Epithelial cell of esophagus (primary cell): ENCODE measurements around the gene UIMC1.

Experiments used
- DNase-seq: peaks from one replicate; pipeline ENCODE4 v3.0.0; 2010; ENCODE audit warnings: low read depth
- H3K4me3 ChIP-seq: 2 replicates; pipeline ENCODE4 v1.5.1; 2011; ENCODE audit warnings: mild to moderate bottlenecking, low read length, control low read depth
- TF ChIP-seq, protein P1 (sequence below): IDR thresholded peaks from 2 replicates; pipeline ENCODE4 v1.5.1; 2011; ENCODE audit warnings: low read depth, mild to moderate bottlenecking, low read length, control low read depth, inconsistent platforms; ENCODE audit not compliant: insufficient read depth; ENCODE audit errors: missing control alignments

Gene UIMC1

DNA sequence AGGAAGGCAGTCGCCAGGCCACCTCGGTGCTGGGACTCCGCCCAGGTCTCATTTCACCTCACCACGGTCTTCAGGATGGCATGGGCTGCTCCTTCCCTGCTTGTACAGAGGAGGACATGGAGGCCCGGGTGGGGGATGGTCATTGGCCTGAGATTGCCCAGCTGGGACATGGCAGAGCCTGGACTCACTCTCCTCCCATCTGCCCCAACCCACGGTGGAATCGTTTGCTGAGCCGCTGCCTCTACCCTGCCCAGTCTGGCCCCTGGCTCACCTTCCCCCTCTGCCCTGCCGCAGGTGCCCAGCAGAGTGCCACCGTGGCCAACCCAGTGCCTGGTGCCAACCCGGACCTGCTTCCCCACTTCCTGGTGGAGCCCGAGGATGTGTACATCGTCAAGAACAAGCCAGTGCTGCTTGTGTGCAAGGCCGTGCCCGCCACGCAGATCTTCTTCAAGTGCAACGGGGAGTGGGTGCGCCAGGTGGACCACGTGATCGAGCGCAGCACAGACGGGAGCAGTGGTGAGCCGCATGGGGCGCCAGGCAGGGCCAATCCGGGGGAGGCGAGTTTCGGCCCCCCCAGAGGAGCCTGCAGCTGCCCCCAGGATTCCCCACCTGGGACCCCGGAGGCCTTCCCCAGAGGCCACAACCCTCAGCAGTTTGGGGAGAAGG lies 144.1 kb downstream of the UIMC1 start:
- TF ChIP-seq, protein P1, sequence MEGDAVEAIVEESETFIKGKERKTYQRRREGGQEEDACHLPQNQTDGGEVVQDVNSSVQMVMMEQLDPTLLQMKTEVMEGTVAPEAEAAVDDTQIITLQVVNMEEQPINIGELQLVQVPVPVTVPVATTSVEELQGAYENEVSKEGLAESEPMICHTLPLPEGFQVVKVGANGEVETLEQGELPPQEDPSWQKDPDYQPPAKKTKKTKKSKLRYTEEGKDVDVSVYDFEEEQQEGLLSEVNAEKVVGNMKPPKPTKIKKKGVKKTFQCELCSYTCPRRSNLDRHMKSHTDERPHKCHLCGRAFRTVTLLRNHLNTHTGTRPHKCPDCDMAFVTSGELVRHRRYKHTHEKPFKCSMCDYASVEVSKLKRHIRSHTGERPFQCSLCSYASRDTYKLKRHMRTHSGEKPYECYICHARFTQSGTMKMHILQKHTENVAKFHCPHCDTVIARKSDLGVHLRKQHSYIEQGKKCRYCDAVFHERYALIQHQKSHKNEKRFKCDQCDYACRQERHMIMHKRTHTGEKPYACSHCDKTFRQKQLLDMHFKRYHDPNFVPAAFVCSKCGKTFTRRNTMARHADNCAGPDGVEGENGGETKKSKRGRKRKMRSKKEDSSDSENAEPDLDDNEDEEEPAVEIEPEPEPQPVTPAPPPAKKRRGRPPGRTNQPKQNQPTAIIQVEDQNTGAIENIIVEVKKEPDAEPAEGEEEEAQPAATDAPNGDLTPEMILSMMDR, result no peak
- DNase-seq, result no peak
- H3K4me3 ChIP-seq, result no peak overlapping the region

DNA sequence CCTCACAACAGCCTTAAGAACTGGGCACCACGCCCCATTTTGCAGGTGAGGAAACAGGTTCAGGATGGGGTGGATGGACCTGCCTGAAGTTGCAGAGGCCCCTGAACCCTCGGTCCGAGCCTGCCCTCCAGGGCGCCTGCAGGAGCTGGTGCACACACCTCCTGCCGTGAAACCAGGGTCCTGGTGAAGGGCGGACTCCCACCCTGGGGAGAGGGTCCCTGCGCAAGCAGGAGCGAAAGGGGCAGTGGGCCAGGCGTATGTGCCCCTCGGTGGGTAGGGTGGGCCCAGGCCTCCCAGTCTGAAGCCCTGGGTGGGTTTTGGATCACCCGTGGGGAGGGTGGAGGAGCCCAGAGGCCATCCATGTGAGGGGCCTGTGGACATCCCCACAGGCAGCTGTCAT lies 145.3 kb downstream of the UIMC1 start:
- TF ChIP-seq, protein P1, result no peak
- DNase-seq, result no peak
- no peak overlapping the region for H3K4me3 ChIP-seq

DNA sequence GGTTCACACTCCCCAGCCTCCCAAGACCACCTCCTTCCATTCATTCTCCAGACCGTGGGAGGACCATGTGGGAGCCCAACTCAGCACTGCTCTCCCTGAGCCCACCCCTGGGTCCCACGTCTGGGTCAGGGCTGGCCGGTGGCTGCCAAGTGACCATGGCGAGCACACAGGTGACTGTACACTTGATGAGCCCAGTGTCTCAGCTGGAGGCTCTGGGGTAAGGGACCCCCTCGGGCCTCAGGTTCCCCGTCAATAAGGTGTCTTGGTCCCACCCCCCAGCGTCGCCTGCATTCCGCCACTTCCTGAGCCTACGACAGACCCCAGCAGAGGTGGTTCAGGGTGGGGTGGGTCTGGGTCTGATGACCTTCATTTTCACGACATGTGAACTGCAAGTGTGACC lies 146.2 kb downstream of the UIMC1 start:
- TF ChIP-seq, protein P1, result no peak
- no peak overlapping the region for H3K4me3 ChIP-seq
- no peak for DNase-seq

DNA sequence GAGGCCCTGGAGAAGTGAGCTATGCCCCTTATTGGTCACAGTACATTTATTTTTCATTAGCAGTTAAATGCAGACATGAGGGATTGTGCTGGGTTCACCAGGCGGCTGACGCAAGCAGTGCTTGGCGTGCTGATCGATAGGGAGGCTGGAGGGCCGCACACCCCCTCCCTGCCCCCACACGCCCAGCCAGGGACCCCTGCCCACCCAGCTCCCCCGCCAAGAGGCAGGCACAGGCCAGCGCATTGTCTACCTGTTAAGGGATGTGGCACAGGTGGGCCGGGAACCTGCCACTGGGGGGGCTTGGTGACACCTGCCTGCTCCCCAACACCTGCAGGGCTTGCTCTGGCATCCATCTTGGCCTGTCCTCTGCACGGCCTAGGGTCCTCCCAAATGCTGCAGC lies 146.7 kb downstream of the UIMC1 start:
- no peak overlapping the region for H3K4me3 ChIP-seq
- TF ChIP-seq, protein P1, result no peak
- no peak for DNase-seq

DNA sequence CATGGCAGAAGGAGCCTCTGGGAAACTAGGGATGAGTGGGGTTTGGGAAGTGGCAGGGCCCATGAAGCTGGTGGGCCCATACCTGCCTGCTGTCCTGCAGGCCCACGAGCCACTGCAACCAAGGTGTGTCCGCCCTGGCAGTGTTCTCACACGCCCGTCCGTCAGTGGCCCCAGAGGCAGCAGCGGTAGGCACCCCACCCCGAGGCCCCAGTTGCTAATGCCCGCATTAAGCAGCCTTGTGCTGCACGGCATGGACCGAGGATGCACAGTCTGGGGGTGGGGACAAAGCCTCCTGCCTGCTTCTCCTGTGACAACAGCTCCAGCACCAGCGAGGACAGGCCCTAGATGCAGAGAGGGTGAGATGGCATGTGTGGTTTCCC lies 148.7 kb downstream of the UIMC1 start:
- TF ChIP-seq, protein P1, result no peak
- no peak for DNase-seq
- H3K4me3 ChIP-seq, result no peak overlapping the region

DNA sequence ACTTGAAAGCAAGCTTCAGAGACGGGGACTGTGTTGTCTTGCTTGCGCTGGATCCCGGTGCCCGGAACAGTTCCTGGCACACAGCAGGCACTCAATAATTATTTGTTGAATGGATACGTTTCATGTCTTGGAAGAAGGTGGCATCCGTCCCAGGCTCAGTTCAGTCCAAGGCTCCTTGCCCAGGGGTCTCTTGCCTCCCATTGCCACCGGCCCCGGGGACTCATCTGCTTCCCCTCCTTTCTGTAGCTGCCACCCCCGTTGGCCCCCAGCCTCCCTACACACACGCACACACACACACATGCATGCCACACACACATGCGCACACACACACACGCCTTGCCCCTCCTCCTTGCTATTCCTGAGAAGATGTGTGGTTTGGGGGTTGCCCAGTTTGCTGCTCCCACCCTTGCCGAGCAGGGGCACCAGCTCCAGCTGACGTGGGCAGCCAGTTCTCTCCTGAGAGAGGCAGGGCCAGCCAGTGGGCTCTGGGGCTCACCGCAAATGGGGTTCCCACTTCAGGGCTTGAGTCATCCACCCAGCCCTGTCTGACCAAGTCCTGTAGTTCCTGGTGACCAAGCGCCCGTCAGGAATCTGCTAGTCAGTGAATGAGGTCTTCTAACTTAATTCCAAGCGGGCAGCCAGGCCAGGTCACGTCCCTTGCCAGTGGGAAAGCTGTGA lies 149.2 kb downstream of the UIMC1 start:
- no peak overlapping the region for H3K4me3 ChIP-seq
- DNase-seq, result no peak
- TF ChIP-seq, protein P1, result no peak

DNA sequence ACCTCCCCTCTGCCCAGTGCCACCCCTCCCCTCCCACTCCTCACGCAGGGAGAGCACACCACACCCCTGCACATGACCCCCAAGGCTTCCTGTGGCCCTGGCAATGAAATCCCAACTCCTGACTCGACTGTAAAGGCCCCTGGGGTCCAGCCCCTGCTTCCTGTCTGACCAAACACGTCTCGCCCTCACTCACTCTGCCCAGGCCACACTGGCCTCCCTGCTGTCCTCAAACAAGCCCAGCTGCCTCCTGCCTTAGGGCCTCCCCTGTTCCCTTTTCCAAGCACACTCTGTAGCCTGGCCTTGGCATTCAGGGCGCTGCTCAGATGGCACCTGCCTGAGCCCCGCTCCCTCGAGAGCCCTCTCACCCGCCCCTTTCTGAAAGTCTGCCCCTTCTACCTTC lies 149.8 kb downstream of the UIMC1 start:
- no peak overlapping the region for H3K4me3 ChIP-seq
- TF ChIP-seq, protein P1, result no peak
- no peak for DNase-seq
